HT-29 (cell line): ENCODE data around the gene MTCH1. TPM values are rescaled to one million over a fixed set of nuclear protein-coding genes. Genes with fewer than 3 reads are reported as not detected.
"Not testable (repeated sequence)": the region's sequence is repeated elsewhere in the genome, so short reads cannot be mapped to it uniquely, and the experiment has no call there.

Source experiments
- DNase-seq: peaks from one replicate; pipeline ENCODE4 v3.0.0-alpha.2; 2015; ENCODE audit warnings: low spot score
- total RNA-seq: library from RNA; depleted of rRNA; stranded (reverse); fragments of >200 nt; shearing (Covaris generic); gene quantifications from 2 replicates; pipeline ENCODE4 v1.2.3, GENCODE V29; 2014

Gene MTCH1
- total RNA-seq, 1 experiment from 2014 or later, result 264 TPM

GRCh38 chr6:36997811-36998722, 12.1 kb upstream of the MTCH1 start:
- DNase-seq, result no peak

- DNase-seq, result not testable (repeated sequence)
Observed at GRCh38 chr6:36990401-36990800, 4.4 kb upstream of the MTCH1 start.

- no peak for DNase-seq
Observed at GRCh38 chr6:36989264-36989663, 3.3 kb upstream of the MTCH1 start.

- DNase-seq, result no peak
Observed at GRCh38 chr6:36986704-36987047, 680 bp upstream of the MTCH1 start.

GRCh38 chr6:36985417-36985807, 584 bp downstream of the MTCH1 start:
- DNase-seq, result no peak

- DNase-seq, result peak; percentile 22
Observed at GRCh38 chr6:36984581-36985416, 1.2 kb downstream of the MTCH1 start.

- no peak for DNase-seq
Observed at GRCh38 chr6:36983538-36983937, 2.5 kb downstream of the MTCH1 start.

- DNase-seq, result no peak
Observed at GRCh38 chr6:36980876-36981619, 4.9 kb downstream of the MTCH1 start.

GRCh38 chr6:36980129-36980528, 5.9 kb downstream of the MTCH1 start:
- DNase-seq, result no peak

GRCh38 chr6:36979347-36979742, 6.7 kb downstream of the MTCH1 start:
- peak; percentile 65 for DNase-seq

GRCh38 chr6:36978421-36979346, 7.3 kb downstream of the MTCH1 start:
- no peak for DNase-seq

GRCh38 chr6:36977470-36977941, 8.5 kb downstream of the MTCH1 start:
- DNase-seq, result no peak

GRCh38 chr6:36976931-36977330, 9.1 kb downstream of the MTCH1 start:
- no peak for DNase-seq

GRCh38 chr6:36976509-36976908, 9.5 kb downstream of the MTCH1 start:
- no peak for DNase-seq

GRCh38 chr6:36976007-36976264, 10.1 kb downstream of the MTCH1 start:
- no peak for DNase-seq

GRCh38 chr6:36975231-36976006, 10.6 kb downstream of the MTCH1 start:
- DNase-seq, result no peak

- DNase-seq, result no peak
Observed at GRCh38 chr6:36973647-36974046, 12.3 kb downstream of the MTCH1 start.

- DNase-seq, result no peak
Observed at GRCh38 chr6:36973190-36973589, 12.8 kb downstream of the MTCH1 start.

GRCh38 chr6:36971921-36972673, 13.9 kb downstream of the MTCH1 start:
- DNase-seq, result no peak
